HG02763 (cell line): ENCODE measurements around the gene TCF7.
"Not testable (repeated sequence)": the region's sequence is repeated elsewhere in the genome, so short reads cannot be mapped to it uniquely, and the experiment has no call there.

ENCODE experiments used
- ATAC-seq: cut with Tn5 transposase; IDR thresholded peaks from one replicate; pipeline ENCODE4 v1.9.1; 2021; ENCODE audit warnings: mild to moderate bottlenecking, moderate library complexity; ENCODE audit not compliant: unreplicated experiment

Gene TCF7

GRCh38 chr5:134142806-134143205, 28.3 kb downstream of the TCF7 start:
- no peak for ATAC-seq

GRCh38 chr5:134143431-134143830, 28.9 kb downstream of the TCF7 start:
- no peak for ATAC-seq

- ATAC-seq, result no peak
Observed at GRCh38 chr5:134143944-134144941, 29.8 kb downstream of the TCF7 start.

GRCh38 chr5:134145041-134145757, 30.7 kb downstream of the TCF7 start:
- ATAC-seq, result no peak

GRCh38 chr5:134145779-134146581, 31.5 kb downstream of the TCF7 start:
- ATAC-seq, result peak; percentile 60

- ATAC-seq, result no peak
Observed at GRCh38 chr5:134146651-134147518, 32.4 kb downstream of the TCF7 start.

GRCh38 chr5:134148316-134148715, 33.8 kb downstream of the TCF7 start:
- no peak for ATAC-seq

GRCh38 chr5:134148986-134149539, 34.6 kb downstream of the TCF7 start:
- ATAC-seq, result no peak

GRCh38 chr5:134149571-134150303, 35.3 kb downstream of the TCF7 start:
- no peak for ATAC-seq

GRCh38 chr5:134151723-134152122, 37.2 kb downstream of the TCF7 start:
- ATAC-seq, result no peak

- not testable (repeated sequence) for ATAC-seq
Observed at GRCh38 chr5:134152173-134152832, 37.8 kb downstream of the TCF7 start.

- no peak for ATAC-seq
Observed at GRCh38 chr5:134153241-134153640, 38.8 kb downstream of the TCF7 start.

- ATAC-seq, result no peak
Observed at GRCh38 chr5:134153657-134154056, 39.2 kb downstream of the TCF7 start.

GRCh38 chr5:134161513-134162395, 47.3 kb downstream of the TCF7 start:
- ATAC-seq, result no peak

GRCh38 chr5:134162592-134162991, 48.1 kb downstream of the TCF7 start:
- ATAC-seq, result no peak

- no peak for ATAC-seq
Observed at GRCh38 chr5:134171972-134172371, 57.5 kb downstream of the TCF7 start.
